Measurements from ENCODE around the gene TEX35.
"Not testable (repeated sequence)": the region's sequence is repeated elsewhere in the genome, so short reads cannot be mapped to it uniquely, and the experiment has no call there.

The TEX35 gene

DNA sequence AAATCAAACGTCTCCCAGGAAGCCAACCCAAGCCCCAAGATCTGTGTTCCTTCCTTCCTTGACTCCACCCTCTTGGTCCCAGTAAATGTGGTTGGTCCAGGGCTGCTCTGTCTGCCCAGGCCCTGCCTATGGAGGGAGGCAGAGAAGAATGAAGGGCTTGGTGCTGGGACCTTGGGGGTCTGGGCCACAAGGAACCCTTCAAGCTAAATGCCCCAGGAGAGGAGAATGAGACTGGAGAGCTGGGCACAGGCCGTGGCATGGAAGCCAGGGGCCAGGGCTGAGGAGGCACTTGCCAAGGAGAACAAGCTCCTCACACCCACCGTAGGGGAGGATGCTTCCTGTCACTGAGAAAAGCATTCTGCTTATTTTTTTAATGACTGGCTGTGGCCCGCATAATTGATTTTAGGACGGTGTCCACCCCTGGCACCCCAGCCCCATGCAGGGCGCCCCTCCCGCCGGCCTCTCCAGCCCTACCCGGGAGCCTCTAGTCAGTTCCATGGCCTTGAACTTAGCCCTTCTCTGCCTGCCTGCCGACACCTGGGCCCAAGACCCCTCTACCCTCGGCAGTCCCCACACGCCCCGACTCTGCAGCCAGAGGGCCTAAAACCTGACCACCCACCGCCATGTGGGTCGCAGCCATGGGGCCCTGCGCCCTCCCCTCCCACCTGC, 17.0 kb upstream of the TEX35 start:
- no peak for DNase-seq

DNA sequence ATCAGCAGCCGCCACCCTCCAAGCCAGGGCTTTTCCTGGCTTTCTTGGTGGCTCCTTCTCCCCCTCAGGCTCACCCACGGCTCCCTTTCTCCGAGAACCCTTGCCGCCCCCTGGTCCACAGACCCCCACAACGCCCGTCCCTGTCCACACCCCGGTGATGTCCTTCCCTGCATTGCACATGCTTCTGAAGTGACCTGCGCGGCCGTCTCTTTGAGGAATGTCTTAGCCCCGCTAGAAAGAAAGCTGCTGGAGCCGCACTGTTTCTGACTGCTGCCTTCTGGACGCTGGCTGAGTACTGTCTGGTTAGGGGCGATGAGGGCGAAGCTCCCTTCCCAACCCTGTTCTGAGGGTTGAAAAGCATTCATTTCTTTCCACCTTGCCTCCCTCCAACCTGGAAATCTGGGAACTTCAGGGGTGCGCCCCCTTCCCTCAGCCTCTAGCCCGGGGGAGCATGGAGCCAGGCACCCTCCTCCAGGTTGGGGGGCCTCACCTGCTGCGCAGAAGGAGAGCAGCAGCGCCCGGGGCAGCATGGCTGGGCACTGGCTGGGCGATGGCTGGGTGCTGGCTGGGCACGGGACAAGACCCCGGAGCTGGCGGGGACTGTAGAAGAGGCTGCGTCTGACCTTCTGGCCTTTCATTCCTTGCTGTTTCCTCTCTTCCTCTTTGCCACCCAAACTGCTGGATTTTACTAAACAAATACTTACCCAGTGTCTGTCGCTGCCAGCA, 16.3 kb upstream of the TEX35 start, which contains the start of gene CLEC20A:
Gene CLEC20A, minus strand, starts transcription at position 555 of the 726 bp plus-strand sequence. Its CDS starts 25 bp downstream, at position 530.
- no peak for DNase-seq

DNA sequence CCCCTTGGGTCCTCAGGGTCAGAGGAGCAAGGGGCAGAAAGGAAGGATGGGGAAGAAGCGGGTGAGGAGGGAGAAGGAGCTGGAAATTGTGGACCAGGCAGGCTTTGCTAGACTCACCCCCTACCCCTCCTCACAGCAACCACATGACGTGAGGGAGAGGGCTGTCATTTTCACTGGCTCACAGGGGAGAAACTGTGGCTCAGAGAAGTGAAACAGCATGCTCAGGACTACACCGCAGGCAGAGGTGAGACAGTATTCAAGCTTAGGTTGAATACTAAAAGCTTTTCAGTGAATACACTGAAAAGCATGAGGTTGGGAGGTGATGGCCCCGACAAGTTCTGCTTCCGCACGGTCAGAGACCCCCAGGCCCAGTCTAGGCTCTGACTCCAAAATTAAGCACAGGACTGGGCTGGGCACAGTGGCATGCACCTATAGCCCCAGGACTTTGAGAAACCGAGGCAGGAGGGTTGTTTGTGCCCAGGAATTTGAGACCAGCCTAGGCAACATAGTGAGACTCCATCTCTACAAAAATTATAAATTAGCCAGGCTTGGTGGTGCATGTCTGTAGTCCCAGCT, 14.9 kb upstream of the TEX35 start:
- DNase-seq = no peak

DNA sequence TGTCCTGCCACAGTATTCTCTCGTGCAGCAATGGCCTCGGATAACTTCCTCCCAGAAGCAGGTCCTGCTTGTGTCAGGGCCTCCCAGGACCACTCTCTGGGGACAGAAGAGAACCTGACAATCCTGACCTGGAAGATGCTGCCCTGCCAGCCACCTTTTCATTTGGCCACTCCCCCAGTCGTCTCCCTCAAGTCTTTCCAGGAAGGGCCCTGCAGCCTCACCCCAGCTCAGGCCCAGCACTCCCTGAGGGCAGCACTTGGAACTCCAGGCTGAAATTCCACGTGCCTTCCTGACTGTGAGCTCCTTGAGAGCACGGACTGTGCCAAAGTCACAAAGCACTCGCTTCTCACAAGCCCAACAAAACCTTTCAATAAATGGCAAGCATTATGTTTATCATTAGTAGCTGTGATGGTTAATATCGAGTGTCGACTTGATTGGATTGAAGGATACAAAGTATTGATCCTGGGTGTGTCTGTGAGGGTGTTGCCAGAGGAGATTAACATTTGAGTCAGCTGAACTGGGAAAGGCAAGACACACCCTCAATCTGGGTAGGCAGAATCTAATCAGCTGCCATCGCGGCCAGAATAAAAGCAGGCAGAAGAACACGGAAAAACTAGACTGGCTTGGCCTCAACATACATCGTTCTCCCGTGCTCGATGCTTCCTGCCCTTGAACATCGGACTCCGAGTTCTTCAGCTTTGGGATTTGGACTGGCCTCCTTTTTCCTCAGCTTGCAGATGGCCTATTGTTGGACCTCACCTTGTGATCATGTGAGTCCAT, 13.8 kb upstream of the TEX35 start:
- DNase-seq = no peak

DNA sequence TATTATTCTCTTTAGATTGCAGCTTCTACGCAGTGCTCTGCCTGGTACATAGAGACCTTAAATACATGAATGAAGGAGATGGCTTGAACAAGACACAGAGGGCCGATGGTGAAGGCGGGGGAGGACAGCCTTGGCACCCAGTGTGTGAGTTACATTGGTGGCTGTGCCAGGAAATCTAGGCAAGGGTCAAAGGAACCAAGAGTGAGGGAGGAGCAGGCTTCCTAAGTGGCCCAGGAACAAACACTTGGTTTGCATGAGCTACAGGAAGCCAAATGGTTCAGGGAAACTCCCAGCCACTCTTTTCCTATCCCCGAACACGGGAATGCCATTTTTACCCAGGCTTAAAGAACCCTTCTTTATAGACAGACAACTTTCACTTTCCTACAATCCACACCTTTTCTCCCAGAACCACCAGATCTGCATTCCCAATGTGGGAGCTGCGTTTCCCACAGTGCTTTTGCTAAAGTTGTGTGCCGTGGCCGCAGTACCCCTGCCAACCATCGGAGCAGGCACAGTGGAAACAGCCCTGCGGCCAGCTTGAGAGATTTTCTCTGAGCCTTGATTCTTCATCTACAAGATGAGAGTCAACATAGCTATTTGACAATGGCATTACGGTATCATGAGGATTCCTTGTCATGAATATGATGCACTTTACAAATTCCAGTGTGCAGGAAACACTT, 12.7 kb upstream of the TEX35 start:
- DNase-seq = no peak

DNA sequence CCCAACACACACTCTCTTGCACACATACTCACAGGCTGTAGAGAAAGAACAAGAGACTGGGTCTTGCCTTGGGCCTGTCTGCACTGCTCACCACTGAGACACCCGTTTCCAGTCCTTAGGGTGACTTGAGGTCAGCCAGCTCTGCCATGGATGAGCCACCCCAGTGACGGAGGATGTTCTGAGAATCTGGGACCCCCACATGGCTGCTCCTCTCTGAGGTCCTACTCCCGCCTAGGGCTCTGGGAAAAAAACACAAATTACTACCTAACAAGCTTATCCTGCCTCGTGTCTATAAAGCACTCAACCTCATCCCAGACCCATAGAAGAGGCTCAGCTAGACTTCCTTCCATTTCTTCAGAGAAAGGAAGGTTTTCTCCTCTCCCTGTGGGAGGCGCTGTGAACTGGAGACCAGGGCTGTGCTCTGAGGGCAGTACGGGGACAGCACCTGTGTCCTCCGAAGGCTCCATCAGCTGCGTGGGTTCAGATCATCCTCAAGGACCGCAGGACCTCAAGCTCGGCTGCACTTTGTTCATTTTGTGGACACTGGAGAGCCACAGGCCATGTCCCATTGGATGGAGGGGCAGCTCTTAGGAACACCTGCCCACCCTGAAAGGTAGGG, 11.9 kb upstream of the TEX35 start:
- DNase-seq = no peak

DNA sequence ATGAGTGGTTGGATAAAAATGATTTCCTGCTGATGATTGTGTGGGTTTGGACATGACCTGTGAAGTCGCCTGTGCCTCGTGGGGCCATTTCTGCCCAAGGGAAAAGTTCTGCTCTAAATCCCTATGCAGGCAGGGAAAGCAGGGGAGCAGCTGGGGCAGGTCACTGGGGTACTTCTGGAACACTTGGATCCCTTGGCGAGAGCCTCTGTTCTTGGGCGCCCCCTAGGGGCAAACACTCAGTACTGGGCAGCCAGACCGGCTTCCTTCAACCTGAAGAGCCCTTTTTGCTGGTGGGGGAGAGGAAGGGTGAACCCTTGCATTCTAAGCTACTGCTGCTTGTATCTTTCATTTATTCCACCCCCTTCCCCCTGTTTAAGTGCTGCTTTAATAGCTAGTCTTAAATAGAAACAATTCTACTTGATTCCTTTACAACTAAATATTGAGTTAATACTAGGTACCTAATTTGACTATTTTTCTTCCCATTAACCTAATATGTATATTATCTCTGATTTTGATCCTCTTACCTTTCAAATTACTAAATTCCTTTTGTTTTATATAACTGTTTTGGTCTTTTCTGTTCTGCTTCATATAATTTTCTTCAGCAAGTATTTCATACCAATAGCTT, 11.1 kb upstream of the TEX35 start:
- no peak for DNase-seq

DNA sequence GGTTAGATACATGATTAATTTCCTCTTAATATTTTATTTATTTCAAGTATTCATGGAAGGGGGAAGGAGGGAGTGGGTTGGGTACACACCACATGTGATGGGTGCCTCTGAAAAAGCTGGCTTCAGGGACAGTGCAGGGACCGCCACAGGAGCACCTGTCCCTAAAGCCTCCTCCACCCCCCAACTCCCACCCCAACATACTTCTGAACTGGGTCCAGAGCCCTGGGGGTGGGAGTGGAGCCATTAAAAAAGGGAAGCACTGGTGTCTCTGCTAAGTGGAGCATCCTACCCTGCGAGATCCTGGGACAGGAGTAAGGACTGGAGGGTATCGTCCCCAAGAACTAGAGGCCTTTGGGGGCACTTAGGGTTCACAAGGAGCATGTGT, 10.6 kb upstream of the TEX35 start:
- no peak for DNase-seq

DNA sequence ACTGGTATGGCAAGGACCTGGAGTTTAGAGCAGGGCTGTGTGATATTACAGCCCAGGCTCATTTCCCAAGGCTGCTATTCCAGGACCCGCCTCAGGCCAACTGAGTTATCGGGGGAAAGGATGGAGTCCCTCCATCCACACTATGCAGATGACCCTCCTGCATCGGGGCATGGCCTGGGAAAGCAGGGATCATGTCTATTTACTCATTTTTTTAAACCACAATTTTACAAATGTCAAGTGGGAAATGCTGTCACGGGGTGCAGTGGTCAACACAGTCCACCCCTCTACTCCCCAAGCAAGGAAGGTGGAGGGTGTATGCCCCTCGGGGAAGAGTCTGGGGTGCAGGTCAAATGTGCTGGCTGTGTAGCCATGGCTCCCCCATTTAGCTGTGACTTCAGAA, 10.1 kb upstream of the TEX35 start:
- no peak for DNase-seq

DNA sequence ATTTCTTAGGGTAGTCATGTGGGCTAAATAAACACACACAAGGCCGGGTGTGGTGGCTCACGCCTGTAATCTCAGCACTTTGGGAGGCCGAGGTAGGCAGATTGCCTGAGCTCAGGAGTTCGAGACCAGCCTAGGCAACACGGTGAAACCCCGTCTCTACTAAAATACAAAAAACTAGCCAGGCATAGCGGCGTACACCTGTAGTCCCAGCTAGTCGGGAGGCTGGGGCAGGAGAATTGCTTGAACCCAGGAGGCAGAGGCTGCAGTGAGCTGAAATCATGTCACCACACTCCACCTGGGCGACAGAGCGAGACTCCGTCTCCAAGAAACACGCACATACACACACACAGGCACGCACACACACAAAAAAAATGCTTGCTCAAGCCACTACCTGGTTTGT, 9.6 kb upstream of the TEX35 start:
- DNase-seq = not testable (repeated sequence)

DNA sequence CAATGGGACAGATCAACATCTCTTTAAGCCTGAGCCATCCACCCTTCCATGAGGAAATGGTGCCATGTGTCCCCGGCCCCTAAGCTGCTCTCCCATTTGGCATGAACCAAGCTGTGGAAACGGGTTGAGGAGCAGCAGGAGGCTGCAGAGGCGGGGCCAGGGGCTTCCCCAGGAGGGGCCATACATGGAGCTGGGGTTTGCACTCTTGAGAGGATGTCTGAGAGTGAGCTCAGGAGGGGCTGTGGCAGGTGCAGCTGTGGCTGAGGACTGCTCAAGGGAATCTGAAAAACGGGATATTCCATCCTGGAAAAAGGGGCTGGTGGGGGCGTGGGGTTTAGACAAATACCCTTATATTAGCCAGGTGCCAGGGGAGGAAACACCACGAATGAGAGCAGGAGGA, 9.1 kb upstream of the TEX35 start:
- DNase-seq = no peak

DNA sequence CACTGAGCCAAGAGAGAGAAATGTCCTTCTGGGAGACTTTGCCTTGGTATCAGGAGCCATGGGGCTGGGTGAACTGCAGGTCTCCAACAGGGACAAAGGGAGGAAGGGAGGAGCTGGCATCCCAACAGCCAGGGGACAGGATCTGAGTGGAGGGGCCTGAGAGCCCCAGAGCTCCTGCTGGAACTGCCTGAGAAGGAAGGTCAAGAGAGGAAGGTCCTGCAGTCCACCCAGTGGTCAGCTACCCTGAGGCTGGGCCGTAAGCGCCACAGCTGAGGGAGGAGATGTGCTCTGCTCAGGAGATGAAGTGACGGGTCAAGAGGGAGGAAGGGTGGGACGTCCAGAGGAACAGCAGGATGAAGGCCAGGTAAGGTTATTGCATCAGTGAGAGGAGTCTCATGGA, 8.6 kb upstream of the TEX35 start:
- DNase-seq = no peak

DNA sequence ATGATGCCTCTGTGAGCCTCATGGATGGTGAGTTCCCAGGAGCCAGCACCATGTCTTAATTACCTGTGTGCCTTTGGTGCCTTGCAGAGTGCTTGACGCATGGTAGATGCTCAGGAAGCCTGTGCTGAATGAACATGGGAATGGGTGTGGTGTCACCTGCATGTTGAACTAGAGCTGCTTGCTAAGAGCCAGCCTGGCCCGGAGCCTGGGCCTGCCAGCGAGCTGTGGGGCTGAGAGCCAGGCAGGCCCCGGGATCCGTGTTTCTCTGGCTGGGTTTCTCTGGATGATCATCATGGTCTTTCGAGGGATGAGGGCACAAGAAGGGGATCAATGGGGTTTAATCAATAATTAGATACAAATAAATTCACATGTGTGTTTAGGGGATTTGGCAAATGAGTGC, 6.7 kb upstream of the TEX35 start:
- no peak for DNase-seq

DNA sequence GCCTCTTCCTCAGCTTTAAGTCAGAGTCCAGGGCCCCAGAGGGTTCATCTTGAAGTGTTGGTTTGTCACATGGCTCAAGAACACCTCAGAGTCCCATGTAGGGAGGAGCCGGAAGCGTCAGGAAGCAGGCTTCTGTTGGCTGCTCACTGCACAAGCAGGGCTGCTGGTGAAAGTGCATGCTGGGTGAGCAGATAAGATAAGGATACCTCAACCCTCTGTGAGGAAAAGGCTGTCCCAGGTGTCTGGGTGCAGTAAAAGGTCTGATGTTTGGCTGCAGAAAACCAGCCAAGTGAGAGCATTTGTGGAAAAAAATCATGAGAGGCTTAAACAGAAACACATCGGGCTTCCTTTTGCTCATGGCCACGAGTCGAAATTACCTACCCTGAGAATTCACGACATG, 6.2 kb upstream of the TEX35 start:
- no peak for DNase-seq

DNA sequence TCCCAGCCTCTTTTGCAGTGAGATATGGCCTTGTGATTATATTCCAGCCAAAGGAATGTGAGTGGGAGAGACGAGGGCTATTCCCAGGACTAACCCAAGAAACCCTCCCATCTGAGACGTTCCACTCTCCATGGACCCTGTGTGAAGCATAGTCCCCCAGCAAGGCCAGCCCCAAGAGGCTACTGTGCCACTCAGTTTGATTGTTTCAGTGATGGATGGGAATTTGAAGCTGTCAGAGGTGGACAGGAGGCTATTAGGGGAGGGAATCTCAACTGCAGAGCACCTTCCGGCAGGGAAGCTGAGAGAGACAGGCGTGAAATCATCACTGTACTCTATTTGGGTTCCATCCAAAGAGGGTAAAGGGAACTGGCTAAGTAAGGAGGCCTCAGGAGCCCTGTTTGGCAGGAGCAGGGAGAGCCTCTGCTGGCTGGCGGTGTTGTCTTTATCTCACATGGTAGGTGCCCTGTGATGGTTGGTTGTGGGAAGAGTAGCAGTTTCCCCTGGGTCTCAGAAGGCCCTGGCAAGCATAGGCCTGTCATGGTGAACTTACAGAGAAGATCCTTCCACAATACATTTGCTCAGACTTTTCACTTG, 3.4 kb upstream of the TEX35 start:
- no peak for DNase-seq

DNA sequence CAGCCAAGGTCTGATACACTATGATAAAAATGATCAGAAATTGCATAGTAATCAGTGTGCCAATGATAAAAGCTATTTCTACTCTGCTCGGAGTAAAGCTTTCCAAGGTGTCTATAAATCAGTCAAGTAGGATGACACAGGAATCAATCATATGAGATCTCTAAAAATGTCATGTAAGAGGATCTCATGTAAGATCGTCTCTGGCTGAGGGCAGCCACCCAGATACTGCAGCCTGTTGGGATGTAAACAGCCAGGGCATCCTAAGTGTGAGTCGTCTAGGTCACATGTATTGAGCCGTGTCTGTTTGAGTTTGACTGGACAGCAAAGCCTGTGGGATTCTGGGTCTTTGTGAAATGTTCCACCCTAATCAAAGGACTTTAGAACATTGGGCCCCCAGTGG, 2.8 kb upstream of the TEX35 start:
- no peak for DNase-seq

DNA sequence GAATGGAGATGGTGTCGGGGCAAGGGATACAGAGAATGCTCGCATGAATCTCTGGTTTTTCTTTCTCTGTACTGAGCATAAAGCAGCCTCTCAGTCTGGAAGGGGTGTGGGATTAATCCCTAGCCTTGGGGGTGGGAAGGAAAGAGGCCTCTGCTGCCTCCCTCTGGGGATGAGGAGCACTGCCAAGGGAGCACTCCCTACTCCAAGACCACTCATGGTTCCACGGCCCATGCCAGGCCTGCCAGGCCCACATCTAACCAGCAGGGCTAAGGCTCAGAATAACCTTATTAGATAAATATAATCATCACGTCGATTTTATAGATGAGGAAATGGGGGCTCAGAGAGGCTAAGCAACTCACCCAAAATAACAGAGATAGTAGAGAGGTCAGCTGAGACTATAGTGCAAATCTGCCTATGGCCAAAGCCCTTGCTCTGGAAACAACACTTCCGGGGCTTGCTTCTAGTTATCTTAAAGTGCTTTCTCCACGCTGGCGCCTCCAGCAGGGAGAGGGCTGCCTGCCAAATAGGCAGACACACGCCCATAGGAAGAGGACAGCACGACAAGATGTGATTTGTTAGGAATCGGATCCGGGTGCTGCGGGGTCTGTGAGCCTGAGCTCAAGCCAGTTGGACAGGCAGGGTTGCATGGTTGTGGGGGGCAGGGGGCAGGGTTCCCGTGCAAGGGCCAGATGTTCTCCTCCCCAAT, 522 bp downstream of the TEX35 start:
- DNase-seq = no peak

DNA sequence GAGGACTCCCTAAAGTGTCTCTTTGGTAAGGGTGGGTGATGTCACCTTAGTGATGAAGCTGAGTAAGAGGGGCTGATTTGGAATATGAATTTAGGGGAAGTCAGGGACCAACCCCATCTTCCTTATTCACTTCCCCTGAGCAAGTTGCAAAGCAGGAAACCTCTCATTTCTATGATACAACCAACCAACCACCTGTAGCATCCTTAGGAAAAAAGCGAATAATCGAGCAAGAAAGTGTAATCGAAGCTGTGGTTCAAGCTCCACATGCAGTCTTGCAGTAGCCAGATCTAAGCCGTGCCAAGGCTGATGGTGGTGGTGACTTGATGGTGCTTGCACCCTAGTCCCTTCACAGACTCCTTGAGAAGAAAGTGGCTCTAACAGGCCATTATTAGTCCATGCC, 3.2 kb downstream of the TEX35 start:
- no peak for DNase-seq

DNA sequence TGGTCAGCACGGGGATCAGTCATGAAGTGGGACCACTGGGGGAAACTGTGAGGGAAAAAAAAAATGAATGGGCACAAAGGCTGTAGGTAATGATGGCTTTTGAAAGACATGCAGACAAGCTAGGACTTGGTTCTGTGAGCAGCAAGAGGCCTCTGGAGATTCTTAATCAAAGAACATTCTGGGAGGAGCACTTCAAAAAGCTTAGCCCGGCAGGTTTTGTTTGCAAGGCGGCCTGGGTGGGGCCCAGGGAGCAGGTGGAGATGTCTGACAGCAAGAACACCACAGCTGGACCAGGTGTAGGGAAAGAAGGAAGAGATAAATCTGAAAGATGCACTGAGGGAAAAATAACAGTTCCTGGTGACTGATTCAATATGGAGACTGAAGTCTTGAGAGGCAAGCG, 6.0 kb downstream of the TEX35 start:
- no peak for DNase-seq

DNA sequence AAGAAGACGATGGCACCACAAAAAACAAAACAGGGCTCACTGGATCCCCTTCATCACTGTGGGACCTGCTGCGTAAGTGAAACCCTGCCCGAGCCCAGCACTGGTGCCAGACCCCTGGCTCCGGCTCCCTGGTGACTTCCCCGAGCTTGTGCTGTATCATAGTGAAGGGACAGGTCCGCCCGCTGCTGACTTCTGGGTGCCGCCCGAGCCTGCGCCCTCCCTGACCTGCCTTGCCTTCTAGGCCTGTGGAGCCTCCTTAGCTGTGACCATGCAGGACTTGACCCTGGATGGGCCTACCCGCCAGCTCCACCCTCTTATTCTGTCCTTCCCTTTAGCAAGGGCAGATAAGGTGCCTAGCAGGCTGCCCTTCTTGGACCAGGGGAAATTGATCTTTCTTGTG, 7.9 kb downstream of the TEX35 start:
- DNase-seq = no peak

DNA sequence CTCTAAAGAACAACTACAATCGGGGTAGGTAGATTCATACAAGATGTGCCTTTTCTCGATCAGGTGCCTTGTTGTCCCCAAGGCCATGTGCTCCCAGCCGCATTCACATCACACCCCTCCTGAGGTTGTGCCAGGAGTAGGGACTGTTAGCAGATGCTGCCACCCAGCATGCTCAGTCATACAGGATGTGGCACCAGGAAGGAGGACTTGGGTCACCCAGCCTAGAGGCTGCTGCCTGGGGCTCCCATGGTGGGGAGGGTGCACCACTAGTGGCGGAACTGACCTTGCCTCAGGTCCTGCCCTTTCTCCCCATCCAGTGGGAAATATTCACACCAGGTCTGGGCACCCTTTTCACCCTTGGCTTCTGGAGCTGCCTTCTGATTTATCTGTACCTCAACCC, 8.3 kb downstream of the TEX35 start:
- DNase-seq = no peak

Measured in activated CD4-positive, alpha-beta T cell treated with anti-CD3 and anti-CD28 coated beads for 1 hour (primary cell).